ENCODE results near the gene PTCSC3.

- TF ChIP-seq, protein P1, sequence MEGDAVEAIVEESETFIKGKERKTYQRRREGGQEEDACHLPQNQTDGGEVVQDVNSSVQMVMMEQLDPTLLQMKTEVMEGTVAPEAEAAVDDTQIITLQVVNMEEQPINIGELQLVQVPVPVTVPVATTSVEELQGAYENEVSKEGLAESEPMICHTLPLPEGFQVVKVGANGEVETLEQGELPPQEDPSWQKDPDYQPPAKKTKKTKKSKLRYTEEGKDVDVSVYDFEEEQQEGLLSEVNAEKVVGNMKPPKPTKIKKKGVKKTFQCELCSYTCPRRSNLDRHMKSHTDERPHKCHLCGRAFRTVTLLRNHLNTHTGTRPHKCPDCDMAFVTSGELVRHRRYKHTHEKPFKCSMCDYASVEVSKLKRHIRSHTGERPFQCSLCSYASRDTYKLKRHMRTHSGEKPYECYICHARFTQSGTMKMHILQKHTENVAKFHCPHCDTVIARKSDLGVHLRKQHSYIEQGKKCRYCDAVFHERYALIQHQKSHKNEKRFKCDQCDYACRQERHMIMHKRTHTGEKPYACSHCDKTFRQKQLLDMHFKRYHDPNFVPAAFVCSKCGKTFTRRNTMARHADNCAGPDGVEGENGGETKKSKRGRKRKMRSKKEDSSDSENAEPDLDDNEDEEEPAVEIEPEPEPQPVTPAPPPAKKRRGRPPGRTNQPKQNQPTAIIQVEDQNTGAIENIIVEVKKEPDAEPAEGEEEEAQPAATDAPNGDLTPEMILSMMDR (conservative IDR thresholded peaks at IDR 0.05; ENCODE audit: low read depth, low read length): no peak
- TF ChIP-seq EZH2 (IDR thresholded peaks at IDR 0.05; ENCODE audit: low read length, unreplicated experiment): no peak
Measured at GRCh38 chr14:36097356-36097755, 79.2 kb downstream of the PTCSC3 start.
